ENCODE results near the gene SOX18.

DNA sequence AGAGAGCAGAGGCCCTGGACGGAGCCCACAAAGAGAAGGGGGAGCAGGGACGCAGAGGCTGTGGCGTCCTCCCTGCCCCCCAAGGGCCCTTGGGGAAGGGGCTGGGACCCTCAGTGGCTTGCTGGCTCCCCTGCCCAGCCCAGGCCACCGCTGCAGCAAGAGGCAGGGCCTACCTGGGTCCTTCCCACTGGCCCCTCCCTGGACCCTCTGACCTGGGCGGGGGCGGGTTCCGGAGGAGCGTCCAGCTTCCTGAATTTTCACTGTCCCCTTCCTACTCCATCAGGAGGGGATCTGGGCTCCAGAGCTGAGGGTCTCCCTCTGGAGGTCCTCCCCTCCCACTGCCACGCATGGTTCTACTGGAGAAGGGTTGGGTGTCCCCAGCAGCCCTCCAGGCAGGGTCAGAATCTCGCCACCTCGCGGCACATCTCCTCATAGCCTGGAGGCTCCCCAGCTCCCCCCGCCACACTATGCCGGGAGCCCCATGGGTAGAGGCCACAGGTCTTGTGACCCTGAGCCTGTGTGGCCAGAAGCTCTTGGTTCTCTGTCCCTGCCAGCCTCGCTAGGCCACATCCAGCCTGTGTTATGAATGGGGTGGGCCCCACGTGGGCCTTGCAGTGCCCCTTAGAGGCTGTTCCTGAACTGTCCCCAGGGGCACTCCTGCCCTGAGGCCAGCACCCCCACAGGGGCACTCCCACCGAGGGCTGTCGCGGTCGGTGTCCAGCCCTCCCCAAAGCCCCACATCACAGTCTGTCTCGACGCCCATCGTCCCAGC lies 1.0 kb upstream of the SOX18 start:
- TF ChIP-seq MAFK (IDR thresholded peaks at IDR 0.05; ENCODE audit: low read depth, low read length) (no peak), RAD21 (IDR thresholded peaks at IDR 0.05; ENCODE audit: low read length) (no peak), POLR2A (IDR thresholded peaks at IDR 0.05; ENCODE audit: low read depth, low read length) (no peak), CEBPB (IDR thresholded peaks at IDR 0.05; ENCODE audit: low read depth, low read length) (no peak), SMC3 (IDR thresholded peaks at IDR 0.05; ENCODE audit: low read depth, low read length) (no peak), BHLHE40 (IDR thresholded peaks at IDR 0.05; ENCODE audit: low read depth, low read length) (no peak)
- TF ChIP-seq, protein P1, sequence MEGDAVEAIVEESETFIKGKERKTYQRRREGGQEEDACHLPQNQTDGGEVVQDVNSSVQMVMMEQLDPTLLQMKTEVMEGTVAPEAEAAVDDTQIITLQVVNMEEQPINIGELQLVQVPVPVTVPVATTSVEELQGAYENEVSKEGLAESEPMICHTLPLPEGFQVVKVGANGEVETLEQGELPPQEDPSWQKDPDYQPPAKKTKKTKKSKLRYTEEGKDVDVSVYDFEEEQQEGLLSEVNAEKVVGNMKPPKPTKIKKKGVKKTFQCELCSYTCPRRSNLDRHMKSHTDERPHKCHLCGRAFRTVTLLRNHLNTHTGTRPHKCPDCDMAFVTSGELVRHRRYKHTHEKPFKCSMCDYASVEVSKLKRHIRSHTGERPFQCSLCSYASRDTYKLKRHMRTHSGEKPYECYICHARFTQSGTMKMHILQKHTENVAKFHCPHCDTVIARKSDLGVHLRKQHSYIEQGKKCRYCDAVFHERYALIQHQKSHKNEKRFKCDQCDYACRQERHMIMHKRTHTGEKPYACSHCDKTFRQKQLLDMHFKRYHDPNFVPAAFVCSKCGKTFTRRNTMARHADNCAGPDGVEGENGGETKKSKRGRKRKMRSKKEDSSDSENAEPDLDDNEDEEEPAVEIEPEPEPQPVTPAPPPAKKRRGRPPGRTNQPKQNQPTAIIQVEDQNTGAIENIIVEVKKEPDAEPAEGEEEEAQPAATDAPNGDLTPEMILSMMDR (conservative IDR thresholded peaks at IDR 0.05; ENCODE audit: low read depth, low read length) = no peak
- TF ChIP-seq, protein P2, sequence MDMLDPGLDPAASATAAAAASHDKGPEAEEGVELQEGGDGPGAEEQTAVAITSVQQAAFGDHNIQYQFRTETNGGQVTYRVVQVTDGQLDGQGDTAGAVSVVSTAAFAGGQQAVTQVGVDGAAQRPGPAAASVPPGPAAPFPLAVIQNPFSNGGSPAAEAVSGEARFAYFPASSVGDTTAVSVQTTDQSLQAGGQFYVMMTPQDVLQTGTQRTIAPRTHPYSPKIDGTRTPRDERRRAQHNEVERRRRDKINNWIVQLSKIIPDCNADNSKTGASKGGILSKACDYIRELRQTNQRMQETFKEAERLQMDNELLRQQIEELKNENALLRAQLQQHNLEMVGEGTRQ (IDR thresholded peaks at IDR 0.05; ENCODE audit: low read depth, low read length) = no peak
